Hepatic stellate cell (primary cell): ENCODE measurements around the gene CRADD.
A peak's percentile ranks its signal among the peaks of the same experiment; 100 is the strongest.
"Not testable (repeated sequence)": the region's sequence is repeated elsewhere in the genome, so short reads cannot be mapped to it uniquely, and the experiment has no call there.

Experiments
- DNase-seq: peaks from one replicate; pipeline ENCODE4 v3.0.0; 2011; ENCODE audit warnings: low spot score

Gene CRADD

GRCh38 chr12:93737457-93738198, 60.5 kb downstream of the CRADD start:
- no peak for DNase-seq

GRCh38 chr12:93738199-93739058, 61.3 kb downstream of the CRADD start:
- DNase-seq, result no peak

GRCh38 chr12:93740751-93741150, 63.6 kb downstream of the CRADD start:
- no peak for DNase-seq

DNA sequence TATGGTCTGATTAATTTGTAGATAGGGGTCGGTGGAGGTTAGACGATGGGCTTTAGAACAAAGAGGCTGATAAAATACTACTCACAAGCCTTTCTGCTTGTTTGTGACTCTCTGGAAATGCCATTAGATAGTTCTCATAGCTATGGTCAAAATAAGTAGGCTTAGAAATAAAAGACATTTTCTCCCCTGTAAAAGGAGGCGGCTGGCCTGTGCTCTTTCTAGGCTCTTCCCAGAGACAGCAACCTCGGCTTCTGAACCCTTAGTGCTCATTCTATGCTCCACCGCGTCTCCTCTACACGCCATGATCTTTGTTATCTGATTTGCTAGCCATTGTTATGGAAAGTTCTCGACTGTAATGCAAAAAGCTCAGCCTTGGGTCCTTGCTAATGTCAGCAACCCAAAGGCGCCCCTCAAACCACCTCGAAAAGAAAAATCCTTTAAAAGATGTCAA, 64.5 kb downstream of the CRADD start:
- DNase-seq, result no peak

GRCh38 chr12:93742110-93742934, 65.1 kb downstream of the CRADD start:
- DNase-seq, result peak; percentile 63

DNA sequence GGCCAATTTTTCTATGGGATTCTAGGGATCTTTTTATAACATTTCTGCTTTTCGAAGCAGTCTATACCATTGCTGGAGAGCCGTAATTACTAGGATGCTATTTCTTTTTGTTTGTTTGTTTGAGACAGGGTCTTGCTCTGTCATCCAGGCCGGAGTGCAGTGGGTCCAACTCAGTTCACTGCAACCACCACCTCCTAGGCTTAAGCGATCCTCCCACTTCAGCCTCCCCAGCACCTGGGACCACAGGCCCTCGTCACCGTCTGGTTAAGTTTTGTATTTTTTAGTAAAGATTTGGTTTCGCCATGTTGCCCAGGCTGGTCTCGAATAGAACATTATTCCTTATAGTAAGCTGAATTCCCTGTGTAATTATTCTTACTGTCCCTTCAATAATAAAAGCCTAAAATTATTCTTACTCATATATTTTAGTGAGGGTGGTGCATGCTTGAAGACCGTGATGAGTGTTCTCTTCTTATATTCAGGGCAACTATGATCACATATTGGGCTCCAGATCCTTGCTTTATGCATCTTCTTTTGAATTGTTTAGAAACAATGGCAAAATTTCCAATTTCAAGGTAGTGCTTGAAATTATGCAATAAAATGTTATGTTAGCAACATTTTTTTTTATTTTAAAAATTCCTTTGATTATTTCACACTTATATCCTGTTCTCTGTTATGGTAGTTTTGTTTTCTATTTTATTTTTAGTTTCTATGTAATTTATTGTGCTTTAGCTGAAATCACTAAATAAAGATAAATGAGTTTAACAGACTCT, 66.2 kb downstream of the CRADD start:
- DNase-seq, result no peak

GRCh38 chr12:93743999-93744689, 67.0 kb downstream of the CRADD start:
- DNase-seq, result no peak

DNA sequence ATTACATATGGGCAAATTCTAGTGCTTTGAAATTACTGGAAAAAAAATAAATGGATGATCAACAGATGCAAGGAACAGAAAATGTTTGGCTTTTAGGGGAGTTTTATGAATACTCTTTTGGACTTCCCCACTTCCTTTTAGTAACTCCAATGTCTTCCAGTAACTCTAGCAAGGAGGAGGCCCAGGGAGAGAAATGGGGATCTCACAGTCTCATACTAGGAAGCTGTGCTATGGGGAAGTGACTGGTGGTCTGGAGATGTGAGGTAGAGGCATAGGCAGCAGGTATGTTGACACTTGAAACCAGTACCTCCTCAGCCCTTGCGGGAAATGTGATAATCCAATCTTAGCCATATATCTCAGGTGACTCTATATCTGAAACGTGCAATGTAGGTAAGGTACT, 68.1 kb downstream of the CRADD start:
- no peak for DNase-seq

GRCh38 chr12:93746572-93747168, 69.5 kb downstream of the CRADD start:
- DNase-seq, result no peak

DNA sequence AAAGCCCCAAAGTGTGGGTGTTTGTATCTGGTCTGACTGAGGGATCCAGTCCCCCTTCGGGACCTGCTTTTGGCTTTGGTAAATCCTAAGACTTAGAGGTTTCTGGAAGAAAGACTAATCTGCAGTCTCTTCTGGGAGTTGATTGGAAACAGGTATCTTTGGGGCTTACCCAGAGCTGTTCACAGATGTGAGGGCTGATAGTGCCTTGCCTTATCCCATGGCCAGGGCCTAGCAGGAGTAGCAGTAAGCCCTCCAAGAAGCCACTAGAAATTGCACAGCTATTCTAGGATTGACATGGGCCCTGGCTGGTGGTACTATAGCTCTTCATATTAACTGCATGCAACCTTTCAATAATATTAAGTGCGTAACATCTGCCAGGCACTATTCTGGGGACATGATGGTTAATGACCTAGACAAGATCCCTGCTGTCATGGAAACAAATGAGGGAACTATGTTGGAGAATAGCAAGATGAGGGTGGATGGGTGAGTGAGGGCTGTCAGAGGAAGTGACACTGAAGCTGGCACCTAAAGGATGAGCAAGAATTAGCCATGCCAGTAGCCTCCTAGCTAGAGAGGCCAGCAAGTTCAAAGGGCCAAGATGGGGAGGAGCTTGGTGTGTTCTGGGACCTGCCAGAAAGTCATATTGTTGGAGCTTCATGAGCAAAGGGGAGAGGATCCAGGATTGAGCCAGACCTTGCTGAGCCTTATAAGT, 71.7 kb downstream of the CRADD start:
- no peak for DNase-seq

DNA sequence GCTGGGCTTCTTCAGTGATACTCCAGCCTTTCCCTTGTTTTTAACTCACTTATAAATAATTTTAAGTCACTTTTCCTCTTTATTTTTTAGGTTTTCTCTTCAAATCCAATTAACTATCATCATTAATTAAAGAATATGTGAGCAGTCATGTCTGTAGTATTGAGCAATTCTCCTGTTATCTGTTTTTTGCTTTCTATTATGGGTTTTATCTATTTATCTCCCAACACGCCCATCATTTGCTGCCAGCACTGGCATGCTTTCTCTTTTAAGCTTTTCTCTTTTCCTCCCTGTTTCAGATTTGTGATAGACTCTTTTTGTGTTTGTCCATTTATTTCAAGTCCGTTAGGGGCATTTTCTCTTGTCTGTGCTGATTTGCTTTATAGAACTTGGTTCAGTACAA, 72.3 kb downstream of the CRADD start:
- no peak for DNase-seq

- DNase-seq, result no peak
These were observed 72.9 kb downstream of the CRADD start for GRCh38 chr12:93750056-93750455.

DNA sequence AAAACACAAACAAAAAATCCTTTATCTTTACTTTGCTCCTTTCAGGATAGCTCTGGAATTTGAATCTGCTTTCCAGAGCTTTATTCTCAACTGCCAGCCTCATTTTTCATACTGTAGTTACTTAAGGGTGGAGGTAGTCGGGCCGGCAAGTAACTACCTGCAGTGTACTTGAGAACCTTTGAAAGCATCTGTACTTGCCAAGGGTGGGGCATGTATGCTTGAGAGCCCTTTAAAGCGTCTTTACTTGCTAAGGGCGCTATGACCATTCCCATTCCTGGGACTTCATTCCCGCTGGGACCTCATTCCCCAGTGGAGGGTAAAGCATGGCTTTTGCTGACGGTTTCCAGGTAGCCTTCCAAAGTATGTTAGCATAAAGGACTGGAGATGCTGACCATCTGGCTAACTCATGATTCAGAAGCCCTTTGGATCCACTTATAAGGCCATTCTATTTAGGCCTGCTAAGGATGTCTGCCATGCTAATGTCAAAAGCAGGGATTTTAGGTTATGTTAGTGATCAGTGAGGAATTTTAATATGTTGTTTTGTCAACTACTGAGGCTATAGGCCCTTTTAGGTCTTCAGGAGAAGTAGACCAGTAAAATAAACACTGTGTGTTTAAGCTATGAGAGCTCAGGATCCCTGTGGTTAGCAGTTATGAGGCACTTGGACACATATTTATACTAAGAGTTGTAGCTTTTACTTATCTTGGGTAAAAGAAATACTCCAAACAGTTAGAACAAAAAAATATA, 74.9 kb downstream of the CRADD start:
- DNase-seq, result peak; percentile 50

DNA sequence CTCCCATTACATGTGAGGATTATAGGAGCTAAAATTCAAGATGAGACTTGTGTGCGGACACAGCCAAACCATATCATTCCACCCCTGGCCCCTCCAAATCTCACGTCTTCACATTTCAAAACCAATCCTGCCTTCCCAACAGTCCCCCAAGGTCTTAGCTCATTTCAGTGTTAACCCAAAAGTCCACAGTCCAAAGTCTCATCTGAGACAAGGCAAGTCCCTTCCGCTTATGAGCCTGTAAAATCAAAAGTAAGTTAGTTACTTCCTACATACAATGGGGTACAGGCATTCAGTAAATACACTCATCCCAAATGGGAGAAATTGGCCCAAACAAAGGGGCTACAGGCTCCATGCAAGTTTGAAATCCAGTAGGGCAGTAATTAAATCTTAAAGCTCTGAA, 76.1 kb downstream of the CRADD start:
- no peak for DNase-seq

DNA sequence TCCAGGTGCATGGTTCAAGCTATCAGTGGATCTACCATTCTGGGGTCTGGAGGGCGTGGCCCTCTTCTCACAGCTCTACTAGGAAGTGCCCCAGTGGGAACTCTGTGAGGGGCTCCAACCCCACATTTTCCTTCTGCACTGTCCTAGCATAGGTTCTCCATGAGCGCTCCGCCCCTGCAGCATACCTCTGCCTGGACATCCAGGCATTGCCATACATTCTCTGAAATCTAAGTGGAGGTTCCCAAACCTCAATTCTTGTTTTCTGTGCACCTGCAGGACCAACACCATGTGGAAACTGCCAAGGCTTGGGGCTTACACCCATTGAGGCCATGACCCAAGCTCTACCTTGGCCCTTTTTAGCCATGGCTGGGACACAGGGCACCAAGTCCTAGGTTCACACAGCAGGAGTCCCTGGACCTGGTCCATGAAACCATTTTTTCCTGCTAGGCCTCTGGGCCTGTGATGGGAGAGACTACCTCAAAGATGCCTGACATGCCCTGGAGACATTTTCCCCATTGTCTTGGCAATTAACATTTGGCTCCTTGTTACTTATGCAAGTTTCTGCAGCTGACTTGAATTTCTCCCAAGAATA, 76.8 kb downstream of the CRADD start:
- DNase-seq, result no peak

DNA sequence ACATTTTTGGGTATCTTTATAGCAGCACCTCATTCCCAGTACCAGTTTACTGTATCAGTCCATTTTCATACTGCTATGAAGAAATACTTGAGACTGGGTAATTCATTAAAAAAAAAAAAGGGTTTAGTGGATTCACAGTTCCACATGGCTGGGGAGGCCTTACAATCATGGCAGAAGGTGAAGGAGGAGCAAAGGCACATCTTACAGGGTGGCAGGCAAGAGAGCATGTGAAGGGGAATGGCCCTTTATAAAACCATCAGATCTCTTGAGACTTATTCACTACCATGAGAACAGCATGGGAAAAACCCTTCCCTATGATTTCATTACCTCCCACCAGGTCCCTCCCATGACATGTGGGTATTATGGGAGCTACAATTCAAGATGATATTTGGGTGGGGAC, 77.7 kb downstream of the CRADD start:
- DNase-seq, result not testable (repeated sequence)

DNA sequence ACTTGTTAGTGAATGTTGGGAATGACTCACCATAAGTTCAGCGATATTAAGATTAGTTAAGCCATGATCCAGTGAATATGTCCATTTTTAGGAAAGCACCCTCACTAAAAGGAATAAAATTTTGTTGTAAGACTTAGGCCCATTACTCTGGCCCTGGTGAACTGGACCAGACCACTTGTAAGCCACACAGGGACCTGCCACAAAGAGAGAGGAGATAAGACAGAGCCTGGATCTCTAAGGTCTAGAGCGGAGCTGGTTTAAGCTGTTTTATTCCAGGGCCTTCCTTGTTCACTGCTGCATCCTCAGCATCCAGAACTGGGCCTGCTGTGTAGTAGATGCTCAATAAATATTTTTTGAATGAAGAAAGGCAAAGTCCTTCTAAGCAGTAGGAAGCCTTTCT, 79.1 kb downstream of the CRADD start:
- no peak for DNase-seq

GRCh38 chr12:93757792-93758694, 80.9 kb downstream of the CRADD start:
- no peak for DNase-seq
